Erythroblast (primary cell): ENCODE measurements around the gene STUB1.

ENCODE experiments used
- DNase-seq, 2 experiments: peaks; one replicate each; lab custom pipeline; 2025; lab: John Stamatoyannopoulos, UW
- GATA1 ChIP-seq: IDR thresholded peaks from 2 replicates; pipeline ENCODE4 v1.6.1; 2011; ENCODE audit warnings: low read depth, mild to moderate bottlenecking, control low read depth, low read length, moderate library complexity
- POLR2A ChIP-seq: IDR thresholded peaks from 2 replicates; pipeline ENCODE4 v1.6.1; 2011; ENCODE audit warnings: mild to moderate bottlenecking, low read length

The STUB1 gene

GRCh38 chr16:708959-709358 lies 28.7 kb downstream of the STUB1 start:
- TF ChIP-seq GATA1 (no peak), POLR2A (no peak)
- no peak for DNase-seq

DNA sequence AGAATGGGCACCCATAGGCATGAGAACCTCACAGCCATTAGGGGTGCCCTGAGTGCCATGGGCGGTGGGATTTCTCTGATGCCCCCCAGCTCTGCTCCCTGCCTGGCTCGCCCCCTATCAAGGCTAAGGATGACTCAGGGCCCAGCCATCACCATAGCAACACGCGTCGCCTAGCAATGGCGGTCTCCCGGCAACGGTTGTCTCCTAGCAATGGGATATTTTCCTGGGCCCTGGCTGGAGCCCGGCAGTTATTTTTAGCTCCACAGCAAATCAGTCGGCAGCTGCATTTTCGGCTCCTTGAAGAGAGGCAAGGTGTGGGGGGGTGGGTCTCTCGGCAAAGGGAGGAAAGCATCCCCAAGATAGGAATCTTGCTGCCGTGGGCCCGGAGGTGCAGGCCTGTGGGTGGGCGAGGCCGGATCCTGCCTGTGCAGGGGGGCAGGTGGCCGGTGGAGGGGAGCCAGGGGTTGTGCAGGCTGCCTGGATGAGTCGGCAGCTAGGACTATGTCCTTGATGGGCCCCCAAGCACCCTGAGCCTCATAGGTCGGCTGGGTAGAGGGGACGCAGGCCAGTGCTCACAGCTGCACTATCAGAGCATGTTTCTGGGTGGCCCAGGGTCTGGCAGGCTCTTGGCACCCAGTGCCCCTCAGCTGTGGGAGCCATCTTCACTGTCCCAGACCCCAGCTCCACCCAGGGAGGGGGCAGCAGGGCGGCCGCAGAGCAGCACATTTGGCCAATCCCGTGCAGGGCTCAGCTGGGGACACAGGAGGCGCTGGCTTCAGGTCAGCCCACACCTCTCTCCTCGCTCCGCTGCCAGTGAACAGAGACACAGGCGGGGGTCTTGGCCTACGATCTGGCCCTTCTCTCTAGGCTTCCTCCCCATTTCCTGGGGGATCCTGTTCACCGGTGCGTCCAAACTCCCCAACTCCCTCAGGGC lies 29.6 kb downstream of the STUB1 start:
- DNase-seq, result peak; percentile 53 to 62
- TF ChIP-seq GATA1, result no peak
- TF ChIP-seq POLR2A, result no peak

DNA sequence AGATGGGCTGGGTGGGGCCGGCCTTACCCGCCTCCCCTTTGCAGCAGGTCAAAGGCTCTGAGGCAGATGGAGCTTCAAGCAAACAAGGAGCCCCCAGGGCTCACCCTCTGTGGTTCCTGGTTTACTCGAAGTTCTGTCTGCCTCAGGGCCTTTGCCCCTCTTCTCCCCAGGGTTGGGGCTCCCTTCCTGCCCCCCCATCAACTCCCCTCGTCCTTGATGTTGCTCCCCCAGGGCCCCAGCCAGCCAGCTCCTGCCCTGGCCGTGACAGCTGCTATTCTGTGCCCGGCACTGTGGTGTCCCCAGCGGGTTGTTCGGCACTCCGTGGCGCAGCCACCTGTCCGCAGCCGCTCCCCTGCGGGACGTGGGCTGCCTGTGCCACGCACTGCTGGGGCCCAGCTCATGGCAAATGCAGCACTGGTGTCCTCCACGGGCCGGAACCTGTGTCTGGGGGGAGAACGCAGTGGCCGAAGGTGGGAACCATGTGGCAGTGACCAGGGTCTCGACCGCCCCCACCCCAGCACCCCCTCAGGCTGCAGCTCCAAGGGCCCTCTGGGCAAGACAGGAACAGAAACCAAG lies 30.4 kb downstream of the STUB1 start:
- no peak for DNase-seq
- TF ChIP-seq GATA1 (no peak), POLR2A (no peak)

DNA sequence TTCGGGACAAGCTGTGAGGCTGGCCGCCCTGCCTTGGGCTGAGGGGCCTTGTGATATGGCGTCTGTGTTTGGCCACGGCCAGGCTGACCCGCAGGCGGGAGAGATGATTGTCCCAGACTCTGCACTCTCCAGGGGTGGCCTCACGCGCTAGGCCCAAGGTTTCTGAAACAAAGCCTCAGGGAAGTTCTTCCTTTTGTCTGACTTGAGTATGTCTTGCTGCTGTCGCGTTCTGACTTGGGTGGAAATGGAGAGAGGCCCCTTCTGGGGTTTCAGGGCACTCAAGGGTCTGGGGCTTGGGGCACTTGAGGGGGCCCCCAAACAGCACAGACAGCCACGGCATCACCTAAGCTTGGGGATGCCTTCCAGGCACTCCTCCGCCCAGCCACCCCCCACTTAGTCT lies 30.9 kb downstream of the STUB1 start:
- TF ChIP-seq GATA1 (no peak), POLR2A (no peak)
- DNase-seq, result no peak

DNA sequence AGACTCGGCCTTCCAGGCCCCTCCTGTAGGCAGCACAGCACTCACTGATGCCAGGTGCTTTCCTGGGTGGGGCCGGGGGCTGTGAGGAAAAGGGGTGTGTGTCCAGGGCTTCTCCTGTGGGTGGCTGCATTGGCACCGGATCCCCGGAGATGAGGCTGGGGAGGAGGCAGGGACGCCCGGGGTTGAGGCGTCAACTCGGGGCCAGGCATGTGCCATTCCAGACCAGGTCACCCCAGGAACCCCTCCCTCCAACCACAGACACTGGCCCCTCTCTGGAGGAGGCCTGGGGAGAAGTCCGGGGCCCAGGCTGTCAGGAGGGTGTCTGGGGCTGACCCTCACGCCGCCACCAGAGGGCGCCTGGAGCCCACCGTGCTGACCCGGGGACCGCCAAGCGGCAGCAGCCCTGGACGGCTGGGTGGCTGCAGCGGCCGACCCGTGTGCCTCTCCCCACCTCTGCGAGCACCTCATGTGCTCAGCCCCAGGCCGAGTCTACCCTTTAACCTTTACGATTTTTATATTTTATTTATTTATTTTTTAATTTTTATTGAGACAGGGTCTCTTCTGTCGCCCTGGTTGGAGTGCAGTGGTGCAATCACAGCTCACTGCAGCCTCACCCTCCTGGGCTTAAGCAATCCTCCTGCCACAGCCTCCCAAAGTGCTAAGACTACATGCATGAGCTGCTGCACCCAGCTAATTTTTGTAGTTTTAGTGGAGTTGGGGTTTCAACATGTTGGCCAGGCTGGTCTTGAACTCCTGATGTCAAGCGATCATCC lies 31.5 kb downstream of the STUB1 start:
- DNase-seq, result peak; percentile 77 to 89
- TF ChIP-seq POLR2A, result no peak
- no peak for TF ChIP-seq GATA1

DNA sequence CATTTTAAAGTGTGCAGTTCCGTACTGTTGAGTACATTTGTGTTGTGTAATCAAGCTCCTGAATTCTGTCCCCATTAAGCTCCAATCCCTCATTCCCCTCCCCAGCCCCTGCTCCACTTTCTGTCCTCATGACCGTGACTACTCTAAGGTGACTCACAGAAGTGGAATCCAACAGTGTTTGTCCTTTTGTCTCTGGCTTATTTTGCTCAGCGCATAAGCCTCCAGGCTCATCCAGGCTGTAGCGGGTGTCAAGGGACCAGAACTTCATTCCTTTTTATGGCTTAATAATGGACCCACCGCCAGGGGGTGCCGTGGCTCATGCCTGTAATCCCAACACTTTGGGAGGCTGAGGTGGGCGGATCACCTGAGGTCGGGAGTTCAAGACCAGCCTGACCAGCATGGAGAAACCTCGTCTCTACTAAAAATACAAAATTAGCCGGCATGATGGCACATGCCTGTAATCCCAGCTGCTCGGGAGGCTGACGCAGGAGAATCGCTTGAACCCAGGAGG lies 32.6 kb downstream of the STUB1 start:
- peak; percentile 69 to 77 for DNase-seq

- TF ChIP-seq POLR2A (no peak), GATA1 (no peak)
- DNase-seq, result no peak
Measured at GRCh38 chr16:714079-714478, 33.9 kb downstream of the STUB1 start.

DNA sequence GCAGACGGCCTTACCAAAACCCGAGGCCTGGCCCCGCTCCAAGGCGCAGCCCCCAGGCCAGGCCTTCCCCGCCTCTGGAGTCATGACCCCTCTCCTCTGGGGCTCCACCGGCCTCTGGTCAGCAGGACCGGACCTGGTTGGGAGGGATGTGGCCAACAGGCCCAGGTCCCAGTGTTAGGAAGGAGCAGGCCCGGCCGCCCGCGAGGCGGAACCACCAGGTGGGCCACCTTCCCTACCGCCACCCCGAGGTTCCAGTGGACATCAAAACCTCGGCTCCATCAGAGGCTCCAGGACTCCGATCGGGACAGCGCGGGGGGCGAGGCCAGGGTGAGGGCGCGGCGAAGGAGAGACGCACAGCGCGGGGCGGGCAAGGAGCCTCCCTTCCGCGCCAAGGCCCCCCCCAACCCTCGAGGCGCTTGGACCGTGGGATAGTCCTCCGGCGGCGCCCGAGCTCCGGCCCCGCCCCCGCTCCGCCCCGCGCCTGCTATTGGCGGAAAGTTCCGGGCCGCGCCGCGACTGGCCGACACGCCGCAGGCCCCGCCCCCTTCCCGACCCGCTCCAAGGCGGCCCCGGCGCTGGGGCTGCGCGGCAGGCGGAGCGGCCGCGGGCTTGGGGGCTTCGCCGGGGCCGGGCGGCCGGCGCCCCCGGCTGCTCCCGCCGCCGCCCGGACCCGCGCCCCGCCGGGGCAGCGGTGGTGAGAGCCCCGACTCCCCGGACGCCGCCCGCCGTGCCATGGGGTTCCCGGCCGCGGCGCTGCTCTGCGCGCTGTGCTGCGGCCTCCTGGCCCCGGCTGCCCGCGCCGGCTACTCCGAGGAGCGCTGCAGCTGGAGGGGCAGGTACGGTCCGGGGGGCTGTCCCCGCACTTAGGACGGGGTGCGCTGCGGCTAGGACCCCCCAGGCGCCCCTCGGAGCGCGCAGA lies 34.6 kb downstream of the STUB1 start, which contains the start of gene METRN:
METRN (plus strand) TSS at position 561 of the 919 bp plus-strand sequence; CDS start at position 733, 172 bp downstream.
- TF ChIP-seq GATA1 (no peak), POLR2A (no peak)
- DNase-seq, result peak; percentile 89 to 94

- TF ChIP-seq POLR2A (peak; percentile 12), GATA1 (no peak)
- DNase-seq, result peak; percentile 60 to 64
Measured at GRCh38 chr16:715477-716199, 35.4 kb downstream of the STUB1 start.

DNA sequence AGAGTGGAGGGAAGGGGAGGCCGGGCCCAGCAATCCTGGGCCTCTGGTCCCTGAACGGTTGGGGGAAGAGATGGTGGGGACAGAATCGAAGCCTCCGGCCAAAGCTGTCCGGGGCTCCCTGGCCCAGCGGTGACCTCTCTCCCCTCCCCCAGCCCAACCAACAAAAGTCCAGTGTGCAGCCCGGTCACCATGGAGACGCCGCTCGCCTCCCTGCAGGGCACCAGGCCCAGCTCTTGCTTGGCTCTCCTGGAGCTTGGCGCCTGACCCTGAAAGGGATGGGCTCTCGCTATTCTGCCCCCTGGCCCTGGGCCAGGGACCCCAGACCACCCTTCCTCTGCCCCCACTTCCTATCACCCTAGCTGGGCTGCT lies 36.0 kb downstream of the STUB1 start:
- TF ChIP-seq GATA1 (no peak), POLR2A (no peak)
- DNase-seq, result no peak

GRCh38 chr16:716768-717325 lies 36.6 kb downstream of the STUB1 start:
- DNase-seq, result no peak
- TF ChIP-seq GATA1 (no peak), POLR2A (no peak)
